Tibial nerve (tissue), 4 donors: Measurements from ENCODE around the gene CLIC6. TPM values are rescaled to one million over a fixed set of nuclear protein-coding genes. Genes with fewer than 3 reads are reported as not detected.

Experiments
- DNase-seq, 2 donors: peaks; one replicate each; pipeline ENCODE4 v3.0.0-alpha.2; 2019; ENCODE audit warnings: low spot score in 2 of 2
- H3K27ac ChIP-seq, 4 donors: fragments of 200-600 bp; sonication (generic) in 3 of 4; one replicate each; pipeline ENCODE4 v1.5.1; 2017 to 2019; ENCODE audit warnings: mild to moderate bottlenecking in 1 of 4
- H3K27me3 ChIP-seq, 2 donors: fragments of 200-600 bp; sonication (generic) in 1 of 2; one replicate each; pipeline versions ENCODE4 v1.5.1 to v1.6.0; 2017 to 2019
- H3K36me3 ChIP-seq, 3 donors: fragments of 200-600 bp; sonication (generic); one replicate each; pipeline ENCODE4 v1.5.1; 2018 to 2019
- H3K4me1 ChIP-seq, 4 donors: fragments of 200-600 bp; sonication (generic) in 3 of 4; one replicate each; pipeline ENCODE4 v1.5.1; 2017 to 2019
- H3K4me3 ChIP-seq, 4 donors: fragments of 200-600 bp; sonication (generic) in 3 of 4; one replicate each; pipeline ENCODE4 v1.5.1; 2017 to 2019; ENCODE audit warnings: mild to moderate bottlenecking in 1 of 4, moderate library complexity in 1 of 4
- H3K9me3 ChIP-seq, 4 donors: fragments of 200-600 bp; sonication (generic) in 3 of 4; one replicate each; pipeline ENCODE4 v1.5.1; 2017 to 2019
- CTCF ChIP-seq, 5 experiments: fragments of 200-600 bp in 3 of 5; fragments of 450-650 bp in 2 of 5; sonication (generic) in 3 of 5; IDR thresholded peaks; one replicate each; pipeline ENCODE4 v1.5.1; 2016 to 2019; ENCODE audit warnings: antibody characterized with exemption in 5 of 5, mild to moderate bottlenecking in 3 of 5, moderate library complexity in 2 of 5
- EP300 ChIP-seq, 2 donors: sonication (generic); formaldehyde crosslinking; IDR thresholded peaks; one replicate each; pipeline ENCODE4 v1.6.1; 2017; ENCODE audit warnings: antibody characterized with exemption in 2 of 2, mild to moderate bottlenecking in 1 of 2
- POLR2A ChIP-seq, 2 donors: fragments of 450-650 bp; IDR thresholded peaks; one replicate each; pipeline ENCODE4 v1.6.1; 2017; ENCODE audit warnings: antibody characterized with exemption in 2 of 2, mild to moderate bottlenecking in 2 of 2, moderate library complexity in 2 of 2
- WGBS, 2 donors: methylation state at CpG; one replicate each; pipeline ENCODE4 v1.1.5; 2018; 5-methylcytosine and 5-hydroxymethylcytosine counted together
- total RNA-seq, 4 donors: library from RNA; depleted of rRNA; stranded (reverse); fragments of >200 nt; gene quantifications; one replicate each; pipeline ENCODE4 v1.1.0, GENCODE V29; 2016

Gene CLIC6
- total RNA-seq, 4 donors from 2014 or later, result 3.3 to 11.6 (median 7.0) TPM

- Histone ChIP-seq H3K4me1 (peaks cover 0 to 18% (median 0%) of the 10 kb centered on the region in 4 donors), H3K36me3 (no peaks in the 10 kb centered on the region), H3K27me3 (no peaks in the 10 kb centered on the region), H3K4me3 (no peak overlapping the region), H3K9me3 (peaks cover 0 to 4% (median 0%) of the 10 kb centered on the region in 4 donors), H3K27ac (no peak overlapping the region)
- DNase-seq, result no peak
- no peak for TF ChIP-seq CTCF (IDR thresholded peaks at IDR 0.05)
- TF ChIP-seq EP300 (IDR thresholded peaks at IDR 0.05), result no peak
- no peak for TF ChIP-seq POLR2A (IDR thresholded peaks at IDR 0.05)
- 62 to 73% methylated on average over 5 of the region's 5 CpGs for WGBS, 2 donors
Observed at GRCh38 chr21:34691390-34692032, 22.7 kb downstream of the CLIC6 start.

GRCh38 chr21:34692458-34693020, 23.7 kb downstream of the CLIC6 start:
- H3K27me3 ChIP-seq, result no peaks in the 10 kb centered on the region
- H3K9me3 ChIP-seq, result peaks cover 0 to 4% (median 0%) of the 10 kb centered on the region in 4 donors
- H3K27ac ChIP-seq, result no peak overlapping the region
- no peak for TF ChIP-seq CTCF (IDR thresholded peaks at IDR 0.05)
- no peak for TF ChIP-seq EP300 (IDR thresholded peaks at IDR 0.05)
- H3K4me3 ChIP-seq, result no peak overlapping the region
- DNase-seq, result no peak
- 67 to 78% methylated on average over 2 of the region's 2 CpGs for WGBS, 2 donors
- no peaks in the 10 kb centered on the region for H3K36me3 ChIP-seq
- peaks cover 0 to 10% (median 0%) of the 10 kb centered on the region in 4 donors for H3K4me1 ChIP-seq

- no peaks in the 10 kb centered on the region for H3K27me3 ChIP-seq
- no peak overlapping the region for H3K27ac ChIP-seq
- peak; percentile 65 to 84 (median 80) for TF ChIP-seq CTCF (IDR thresholded peaks at IDR 0.05)
- no peak for TF ChIP-seq EP300 (IDR thresholded peaks at IDR 0.05)
- TF ChIP-seq POLR2A (IDR thresholded peaks at IDR 0.05), result no peak
- peaks cover 0 to 4% (median 0%) of the 10 kb centered on the region in 4 donors for H3K4me1 ChIP-seq
- H3K36me3 ChIP-seq, result no peaks in the 10 kb centered on the region
- WGBS, 2 donors, result 61 to 62% methylated on average over 6 of the region's 6 CpGs
- H3K9me3 ChIP-seq, result peaks cover 0 to 4% (median 0%) of the 10 kb centered on the region in 4 donors
- DNase-seq, result peak in 1 of 2 donors; percentile 47
- H3K4me3 ChIP-seq, result no peak overlapping the region
Observed at GRCh38 chr21:34693192-34693810, 24.5 kb downstream of the CLIC6 start.

GRCh38 chr21:34695434-34695833, 26.6 kb downstream of the CLIC6 start:
- TF ChIP-seq POLR2A (IDR thresholded peaks at IDR 0.05) (no peak), CTCF (IDR thresholded peaks at IDR 0.05) (no peak), EP300 (IDR thresholded peaks at IDR 0.05) (no peak)
- DNase-seq, result no peak

GRCh38 chr21:34696121-34696520, 27.3 kb downstream of the CLIC6 start:
- peaks cover 0 to 4% (median 0%) of the 10 kb centered on the region in 4 donors for H3K4me1 ChIP-seq
- H3K4me3 ChIP-seq, result no peak overlapping the region
- TF ChIP-seq POLR2A (IDR thresholded peaks at IDR 0.05), result no peak
- TF ChIP-seq EP300 (IDR thresholded peaks at IDR 0.05), result no peak
- TF ChIP-seq CTCF (IDR thresholded peaks at IDR 0.05), result no peak
- H3K9me3 ChIP-seq, result peaks cover 0 to 4% (median 0%) of the 10 kb centered on the region in 4 donors
- H3K27me3 ChIP-seq, result no peaks in the 10 kb centered on the region
- H3K27ac ChIP-seq, result no peak overlapping the region
- no peak for DNase-seq
- WGBS, 2 donors, result 88 to 100% methylated on average over 1 of the region's 1 CpG
- no peaks in the 10 kb centered on the region for H3K36me3 ChIP-seq

More at GRCh38 chr21:34695434-34695833, 26.6 kb downstream of the CLIC6 start:
- no peak overlapping the region for H3K4me3 ChIP-seq
- 39 to 61% methylated on average over 2 of the region's 2 CpGs for WGBS, 2 donors
- no peaks in the 10 kb centered on the region for H3K27me3 ChIP-seq
- peaks cover 0 to 4% (median 0%) of the 10 kb centered on the region in 4 donors for H3K4me1 ChIP-seq
- no peaks in the 10 kb centered on the region for H3K36me3 ChIP-seq
- H3K27ac ChIP-seq, result no peak overlapping the region
- H3K9me3 ChIP-seq, result peaks cover 0 to 4% (median 0%) of the 10 kb centered on the region in 4 donors
